Neural cell (in vitro differentiated cells): Measurements from ENCODE around the gene ERICH2.

Source experiments
- EP300 ChIP-seq: fragments of 450-650 bp; conservative IDR thresholded peaks from 2 replicates; pipeline ENCODE4 v1.6.1; 2014; ENCODE audit warnings: antibody characterized with exemption, mild to moderate bottlenecking, moderate library complexity; ENCODE audit not compliant: poor library complexity, severe bottlenecking
- EZH2 ChIP-seq: fragments of 200-600, 300-800 bp; shearing (Covaris generic), sonication (generic); IDR thresholded peaks from 2 replicates; pipeline ENCODE4 v1.6.1; 2014; ENCODE audit warnings: antibody characterized with exemption, low read length, borderline replicate concordance, mild to moderate bottlenecking; ENCODE audit not compliant: insufficient read depth, poor library complexity, severe bottlenecking
- MXI1 ChIP-seq: fragments of 450-650 bp; conservative IDR thresholded peaks from 2 replicates; pipeline ENCODE4 v1.6.1; 2014; ENCODE audit warnings: antibody characterized with exemption, mild to moderate bottlenecking; ENCODE audit not compliant: poor library complexity, severe bottlenecking
- POLR2AphosphoS5 ChIP-seq: IDR thresholded peaks from 2 replicates; pipeline ENCODE4 v1.6.1; 2012
- RAD21 ChIP-seq: fragments of 450-650 bp; conservative IDR thresholded peaks from 2 replicates; pipeline ENCODE4 v1.6.1; 2014; ENCODE audit warnings: antibody characterized with exemption, mild to moderate bottlenecking, moderate library complexity
- TAF1 ChIP-seq: IDR thresholded peaks from 2 replicates; pipeline ENCODE4 v1.6.1; 2012; ENCODE audit warnings: low read depth
- TF ChIP-seq, protein P1 (sequence below): fragments of 450-650 bp; IDR thresholded peaks from 2 replicates; pipeline ENCODE4 v1.5.1; 2014; ENCODE audit warnings: antibody characterized with exemption, mild to moderate bottlenecking, moderate library complexity; ENCODE audit not compliant: poor library complexity, severe bottlenecking
- TF ChIP-seq, protein P2 (sequence below): IDR thresholded peaks from 2 replicates; pipeline ENCODE4 v1.6.1; 2012; ENCODE audit warnings: borderline replicate concordance

DNA sequence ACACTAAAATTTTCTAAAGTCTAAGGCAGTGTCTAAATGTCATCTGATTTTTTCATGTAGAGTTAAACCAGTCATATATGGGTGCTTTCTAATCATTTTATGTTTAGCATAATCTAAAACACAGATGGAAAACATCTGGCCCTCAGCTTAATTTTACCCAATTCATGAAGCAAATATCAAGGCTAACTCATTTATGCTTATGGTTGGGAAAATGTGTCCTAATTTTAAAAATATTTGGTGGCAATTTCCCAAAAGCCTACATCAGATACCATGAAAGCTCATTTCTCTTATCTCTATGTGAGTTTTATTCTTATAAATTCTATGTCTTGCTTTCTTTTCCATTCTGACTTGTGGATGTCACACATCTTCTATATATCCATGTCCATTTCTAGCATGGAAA lies 47.9 kb upstream of the ERICH2 start:
- TF ChIP-seq POLR2AphosphoS5 (no peak), RAD21 (no peak), EP300 (no peak), MXI1 (no peak), EZH2 (no peak), TAF1 (no peak)
- TF ChIP-seq, protein P1, sequence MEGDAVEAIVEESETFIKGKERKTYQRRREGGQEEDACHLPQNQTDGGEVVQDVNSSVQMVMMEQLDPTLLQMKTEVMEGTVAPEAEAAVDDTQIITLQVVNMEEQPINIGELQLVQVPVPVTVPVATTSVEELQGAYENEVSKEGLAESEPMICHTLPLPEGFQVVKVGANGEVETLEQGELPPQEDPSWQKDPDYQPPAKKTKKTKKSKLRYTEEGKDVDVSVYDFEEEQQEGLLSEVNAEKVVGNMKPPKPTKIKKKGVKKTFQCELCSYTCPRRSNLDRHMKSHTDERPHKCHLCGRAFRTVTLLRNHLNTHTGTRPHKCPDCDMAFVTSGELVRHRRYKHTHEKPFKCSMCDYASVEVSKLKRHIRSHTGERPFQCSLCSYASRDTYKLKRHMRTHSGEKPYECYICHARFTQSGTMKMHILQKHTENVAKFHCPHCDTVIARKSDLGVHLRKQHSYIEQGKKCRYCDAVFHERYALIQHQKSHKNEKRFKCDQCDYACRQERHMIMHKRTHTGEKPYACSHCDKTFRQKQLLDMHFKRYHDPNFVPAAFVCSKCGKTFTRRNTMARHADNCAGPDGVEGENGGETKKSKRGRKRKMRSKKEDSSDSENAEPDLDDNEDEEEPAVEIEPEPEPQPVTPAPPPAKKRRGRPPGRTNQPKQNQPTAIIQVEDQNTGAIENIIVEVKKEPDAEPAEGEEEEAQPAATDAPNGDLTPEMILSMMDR, result no peak
- TF ChIP-seq, protein P2, sequence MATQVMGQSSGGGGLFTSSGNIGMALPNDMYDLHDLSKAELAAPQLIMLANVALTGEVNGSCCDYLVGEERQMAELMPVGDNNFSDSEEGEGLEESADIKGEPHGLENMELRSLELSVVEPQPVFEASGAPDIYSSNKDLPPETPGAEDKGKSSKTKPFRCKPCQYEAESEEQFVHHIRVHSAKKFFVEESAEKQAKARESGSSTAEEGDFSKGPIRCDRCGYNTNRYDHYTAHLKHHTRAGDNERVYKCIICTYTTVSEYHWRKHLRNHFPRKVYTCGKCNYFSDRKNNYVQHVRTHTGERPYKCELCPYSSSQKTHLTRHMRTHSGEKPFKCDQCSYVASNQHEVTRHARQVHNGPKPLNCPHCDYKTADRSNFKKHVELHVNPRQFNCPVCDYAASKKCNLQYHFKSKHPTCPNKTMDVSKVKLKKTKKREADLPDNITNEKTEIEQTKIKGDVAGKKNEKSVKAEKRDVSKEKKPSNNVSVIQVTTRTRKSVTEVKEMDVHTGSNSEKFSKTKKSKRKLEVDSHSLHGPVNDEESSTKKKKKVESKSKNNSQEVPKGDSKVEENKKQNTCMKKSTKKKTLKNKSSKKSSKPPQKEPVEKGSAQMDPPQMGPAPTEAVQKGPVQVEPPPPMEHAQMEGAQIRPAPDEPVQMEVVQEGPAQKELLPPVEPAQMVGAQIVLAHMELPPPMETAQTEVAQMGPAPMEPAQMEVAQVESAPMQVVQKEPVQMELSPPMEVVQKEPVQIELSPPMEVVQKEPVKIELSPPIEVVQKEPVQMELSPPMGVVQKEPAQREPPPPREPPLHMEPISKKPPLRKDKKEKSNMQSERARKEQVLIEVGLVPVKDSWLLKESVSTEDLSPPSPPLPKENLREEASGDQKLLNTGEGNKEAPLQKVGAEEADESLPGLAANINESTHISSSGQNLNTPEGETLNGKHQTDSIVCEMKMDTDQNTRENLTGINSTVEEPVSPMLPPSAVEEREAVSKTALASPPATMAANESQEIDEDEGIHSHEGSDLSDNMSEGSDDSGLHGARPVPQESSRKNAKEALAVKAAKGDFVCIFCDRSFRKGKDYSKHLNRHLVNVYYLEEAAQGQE, result no peak
